Measurements from ENCODE around the gene FBXL15.

FBXL15 gene

DNA sequence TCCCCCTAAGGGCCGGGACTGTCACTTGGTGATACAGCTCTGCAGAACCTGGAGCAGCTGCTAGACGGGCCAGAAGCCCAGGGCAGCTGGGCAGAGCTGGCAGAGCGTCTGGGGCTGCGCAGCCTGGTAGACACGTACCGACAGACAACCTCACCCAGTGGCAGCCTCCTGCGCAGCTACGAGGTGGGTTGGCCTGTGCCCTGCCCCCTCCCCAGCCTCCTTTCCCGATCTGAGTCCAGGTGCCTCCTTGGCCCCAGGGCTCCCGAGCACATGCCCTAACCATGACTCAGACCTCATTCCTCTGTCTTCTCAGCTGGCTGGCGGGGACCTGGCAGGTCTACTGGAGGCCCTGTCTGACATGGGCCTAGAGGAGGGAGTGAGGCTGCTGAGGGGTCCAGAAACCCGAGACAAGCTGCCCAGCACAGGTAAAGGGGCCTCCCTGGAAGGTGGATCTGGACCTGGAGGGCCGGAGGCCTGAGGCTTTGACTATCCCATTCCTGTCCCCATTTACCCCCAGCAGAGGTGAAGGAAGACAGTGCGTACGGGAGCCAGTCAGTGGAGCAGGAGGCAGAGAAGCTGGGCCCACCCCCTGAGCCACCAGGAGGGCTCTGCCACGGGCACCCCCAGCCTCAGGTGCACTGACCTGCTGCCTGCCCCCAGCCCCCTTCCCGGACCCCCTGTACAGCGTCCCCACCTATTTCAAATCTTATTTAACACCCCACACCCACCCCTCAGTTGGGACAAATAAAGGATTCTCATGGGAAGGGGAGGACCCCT lies 18.7 kb upstream of the FBXL15 start:
- TF ChIP-seq, protein P1, sequence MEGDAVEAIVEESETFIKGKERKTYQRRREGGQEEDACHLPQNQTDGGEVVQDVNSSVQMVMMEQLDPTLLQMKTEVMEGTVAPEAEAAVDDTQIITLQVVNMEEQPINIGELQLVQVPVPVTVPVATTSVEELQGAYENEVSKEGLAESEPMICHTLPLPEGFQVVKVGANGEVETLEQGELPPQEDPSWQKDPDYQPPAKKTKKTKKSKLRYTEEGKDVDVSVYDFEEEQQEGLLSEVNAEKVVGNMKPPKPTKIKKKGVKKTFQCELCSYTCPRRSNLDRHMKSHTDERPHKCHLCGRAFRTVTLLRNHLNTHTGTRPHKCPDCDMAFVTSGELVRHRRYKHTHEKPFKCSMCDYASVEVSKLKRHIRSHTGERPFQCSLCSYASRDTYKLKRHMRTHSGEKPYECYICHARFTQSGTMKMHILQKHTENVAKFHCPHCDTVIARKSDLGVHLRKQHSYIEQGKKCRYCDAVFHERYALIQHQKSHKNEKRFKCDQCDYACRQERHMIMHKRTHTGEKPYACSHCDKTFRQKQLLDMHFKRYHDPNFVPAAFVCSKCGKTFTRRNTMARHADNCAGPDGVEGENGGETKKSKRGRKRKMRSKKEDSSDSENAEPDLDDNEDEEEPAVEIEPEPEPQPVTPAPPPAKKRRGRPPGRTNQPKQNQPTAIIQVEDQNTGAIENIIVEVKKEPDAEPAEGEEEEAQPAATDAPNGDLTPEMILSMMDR (IDR thresholded peaks at IDR 0.05; ENCODE audit: low read depth, low read length) = no peak
- no peak overlapping the region for H3K4me3 ChIP-seq (replicated peaks in 1 of 2; ENCODE audit: low read depth in 2 of 2, low read length in 2 of 2)
- DNase-seq (ENCODE audit: low read depth in 2 of 2) = peak; percentile 21 to 49

DNA sequence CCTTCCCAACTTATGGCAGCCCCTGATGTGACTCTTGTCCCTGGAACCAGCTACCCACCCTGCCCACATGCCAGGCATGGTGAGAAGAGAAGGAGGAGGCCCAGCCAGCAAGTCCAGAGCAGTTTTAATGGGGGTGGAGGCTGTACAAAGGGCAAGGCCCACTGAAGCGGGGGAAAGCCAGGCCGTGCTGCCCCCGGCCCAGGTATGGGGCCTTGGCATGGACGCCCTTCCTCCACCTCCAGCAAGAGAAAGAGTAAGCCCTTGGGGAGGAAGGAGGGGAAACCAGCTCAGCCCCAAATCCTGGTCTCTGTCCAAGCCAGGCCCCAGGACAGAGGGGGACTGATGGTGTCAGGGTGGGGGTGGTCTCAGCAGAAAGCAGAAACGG lies 18.1 kb upstream of the FBXL15 start:
- DNase-seq (ENCODE audit: low read depth in 2 of 2) = no peak
- TF ChIP-seq, protein P1 (IDR thresholded peaks at IDR 0.05; ENCODE audit: low read depth, low read length) = no peak
- H3K4me3 ChIP-seq (replicated peaks in 1 of 2; ENCODE audit: low read depth in 2 of 2, low read length in 2 of 2) = no peak overlapping the region

DNA sequence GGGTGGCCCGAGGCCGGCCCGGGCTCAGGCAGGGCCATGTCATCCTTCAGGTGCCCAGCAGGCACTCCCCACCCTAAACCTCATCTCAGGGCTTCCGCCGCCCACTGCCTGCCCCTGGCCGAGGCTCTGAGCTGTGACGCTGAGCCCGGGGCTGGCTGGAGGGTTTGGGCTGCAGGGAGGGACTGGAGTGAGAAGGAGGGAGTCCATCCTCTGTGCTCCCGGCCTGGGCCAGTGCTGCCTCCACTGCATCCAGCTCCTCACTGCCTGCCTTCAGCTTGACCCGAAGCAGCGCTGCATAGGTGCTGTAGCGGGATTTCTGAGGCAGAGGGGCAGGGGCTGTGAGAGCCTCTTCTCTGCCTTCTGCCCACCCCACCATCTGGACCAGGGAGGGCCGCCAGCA lies 17.5 kb upstream of the FBXL15 start:
- TF ChIP-seq, protein P1 (IDR thresholded peaks at IDR 0.05; ENCODE audit: low read depth, low read length) = no peak
- no peak overlapping the region for H3K4me3 ChIP-seq (replicated peaks in 1 of 2; ENCODE audit: low read depth in 2 of 2, low read length in 2 of 2)
- no peak for DNase-seq (ENCODE audit: low read depth in 2 of 2)

DNA sequence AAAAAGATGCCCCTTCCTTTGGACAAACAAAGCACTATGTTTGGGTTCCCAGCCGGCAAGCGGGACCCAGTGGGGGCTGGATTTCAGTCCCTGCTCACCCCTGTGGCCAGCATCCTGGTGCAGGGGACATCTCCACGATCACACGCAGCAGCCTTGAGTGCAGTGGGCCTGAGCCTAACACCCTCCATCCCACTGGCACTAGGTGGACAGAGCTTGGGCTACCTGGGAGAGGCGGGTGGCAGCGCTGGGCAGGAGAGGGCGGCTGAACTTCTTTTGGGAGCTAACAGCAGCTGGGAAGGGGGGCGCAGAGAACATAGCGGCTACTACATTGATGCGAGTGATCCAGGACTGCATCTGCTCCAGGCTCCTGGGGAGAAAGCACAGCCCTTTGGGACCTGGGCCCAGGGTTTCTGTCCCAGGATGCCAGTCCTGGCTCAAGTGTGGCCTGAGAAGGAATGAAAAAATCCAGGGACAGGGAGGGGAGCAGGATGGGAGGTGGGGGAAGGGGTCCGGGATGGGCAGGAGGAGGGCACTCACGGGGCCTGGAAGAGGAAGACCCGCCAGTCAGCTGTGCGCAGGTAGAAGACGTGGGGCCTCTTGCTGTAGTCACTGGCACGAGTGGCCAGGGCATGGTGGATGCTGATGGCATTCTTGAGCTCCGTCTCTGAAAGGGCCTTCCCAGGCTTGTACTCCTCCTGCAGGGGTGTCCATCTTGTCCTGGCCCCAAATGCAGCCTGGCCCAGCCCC lies 16.1 kb upstream of the FBXL15 start:
- TF ChIP-seq, protein P1 (IDR thresholded peaks at IDR 0.05; ENCODE audit: low read depth, low read length) = no peak
- no peak for DNase-seq (ENCODE audit: low read depth in 2 of 2)
- no peak overlapping the region for H3K4me3 ChIP-seq (replicated peaks in 1 of 2; ENCODE audit: low read depth in 2 of 2, low read length in 2 of 2)

DNA sequence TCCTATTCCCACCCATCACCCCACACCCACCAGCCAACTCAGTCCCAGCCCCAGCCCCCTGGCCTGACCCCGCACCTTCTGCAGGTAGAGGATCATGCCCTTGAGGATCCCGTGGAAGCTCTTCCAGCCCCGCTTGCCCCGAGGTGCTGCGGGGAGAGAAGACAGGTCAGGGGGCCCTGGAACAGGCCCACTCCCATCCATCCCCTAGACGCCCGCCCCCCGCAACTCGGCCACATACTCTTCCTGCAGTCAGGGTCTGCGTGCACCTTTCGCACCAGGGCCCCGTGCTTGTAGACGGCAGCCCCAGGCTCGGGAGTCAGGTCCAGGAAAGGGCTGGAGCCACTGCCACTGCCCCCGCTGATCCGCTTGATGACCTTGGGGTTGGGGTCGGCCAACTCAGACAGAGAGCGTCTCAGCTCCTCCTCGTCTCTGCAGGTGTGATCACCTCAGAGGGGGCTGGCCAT lies 15.5 kb upstream of the FBXL15 start:
- no peak for DNase-seq (ENCODE audit: low read depth in 2 of 2)
- no peak overlapping the region for H3K4me3 ChIP-seq (replicated peaks in 1 of 2; ENCODE audit: low read depth in 2 of 2, low read length in 2 of 2)
- TF ChIP-seq, protein P1 (IDR thresholded peaks at IDR 0.05; ENCODE audit: low read depth, low read length) = no peak

DNA sequence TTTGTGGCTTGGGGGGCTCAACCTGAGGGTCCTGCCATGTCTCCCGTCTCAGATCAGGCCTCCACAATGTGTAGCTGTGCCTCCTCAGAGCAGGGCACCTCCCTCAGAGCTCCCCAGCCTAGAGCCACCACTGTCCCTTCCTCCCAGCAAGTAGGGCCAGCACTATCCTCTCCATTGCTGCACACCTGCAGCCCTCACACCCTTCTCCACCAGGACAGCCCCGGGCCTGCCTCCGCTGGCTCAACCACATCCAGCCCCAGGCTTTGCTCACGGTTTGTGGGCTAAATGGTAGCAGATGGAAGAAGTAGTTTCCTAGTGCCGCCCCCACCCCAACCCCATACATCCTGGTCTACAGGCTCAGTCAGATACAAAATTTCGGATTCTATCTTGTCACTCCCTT lies 15.0 kb upstream of the FBXL15 start:
- H3K4me3 ChIP-seq (replicated peaks in 1 of 2; ENCODE audit: low read depth in 2 of 2, low read length in 2 of 2) = no peak overlapping the region
- TF ChIP-seq, protein P1 (IDR thresholded peaks at IDR 0.05; ENCODE audit: low read depth, low read length) = no peak
- no peak for DNase-seq (ENCODE audit: low read depth in 2 of 2)

Measured in cardiac fibroblast (primary cell).